HG03565 (cell line): Measurements from ENCODE around the gene CDX2.

Experiments
- ATAC-seq: cut with Tn5 transposase; IDR thresholded peaks from one replicate; pipeline ENCODE4 v1.9.1; 2021; ENCODE audit warnings: mild to moderate bottlenecking, moderate library complexity; ENCODE audit not compliant: unreplicated experiment

Gene CDX2

GRCh38 chr13:27933118-27933517 lies 36.0 kb downstream of the CDX2 start:
- ATAC-seq = no peak

GRCh38 chr13:27929868-27930267 lies 39.2 kb downstream of the CDX2 start:
- ATAC-seq = no peak

DNA sequence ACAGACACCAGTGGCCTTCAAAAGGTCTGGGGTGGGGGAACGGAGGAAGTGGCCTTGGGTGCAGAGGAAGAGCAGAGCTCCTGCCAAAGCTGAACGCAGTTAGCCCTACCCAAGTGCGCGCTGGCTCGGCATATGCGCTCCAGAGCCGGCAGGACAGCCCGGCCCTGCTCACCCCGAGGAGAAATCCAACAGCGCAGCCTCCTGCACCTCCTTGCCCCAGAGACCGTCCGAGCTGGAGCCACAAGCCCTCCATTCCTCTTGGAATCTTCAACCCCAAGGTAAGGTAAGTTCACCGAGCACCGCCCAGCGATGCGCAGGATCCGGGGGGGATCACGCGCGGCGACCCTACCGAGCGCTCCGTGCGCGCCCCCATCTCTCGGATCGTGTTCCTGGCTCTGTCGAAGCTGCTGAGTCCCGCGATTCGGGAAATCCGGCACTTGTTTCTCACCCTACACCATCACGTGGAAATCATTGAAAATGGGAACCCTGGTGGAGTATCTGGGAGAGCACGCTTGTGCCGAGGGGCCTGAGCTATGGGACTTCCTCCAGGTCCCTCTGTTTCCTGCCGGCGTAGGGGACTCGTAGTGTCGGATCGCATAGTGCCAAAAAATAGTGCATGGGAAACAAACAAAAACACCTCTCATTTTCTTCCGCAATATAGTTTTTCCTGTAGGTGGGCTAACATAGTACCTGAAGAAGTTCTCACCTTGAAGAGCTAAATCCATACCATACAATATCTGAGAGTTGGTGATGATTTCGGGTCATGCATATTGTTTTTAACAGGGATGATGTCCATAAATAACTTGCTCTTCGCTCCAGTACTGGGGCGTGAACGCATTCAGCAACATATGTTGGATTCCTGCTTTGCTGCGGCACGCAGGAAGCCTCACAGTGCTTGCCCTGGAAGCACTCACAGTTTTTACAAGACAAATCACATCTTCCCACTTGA lies 40.0 kb downstream of the CDX2 start:
- ATAC-seq = no peak

DNA sequence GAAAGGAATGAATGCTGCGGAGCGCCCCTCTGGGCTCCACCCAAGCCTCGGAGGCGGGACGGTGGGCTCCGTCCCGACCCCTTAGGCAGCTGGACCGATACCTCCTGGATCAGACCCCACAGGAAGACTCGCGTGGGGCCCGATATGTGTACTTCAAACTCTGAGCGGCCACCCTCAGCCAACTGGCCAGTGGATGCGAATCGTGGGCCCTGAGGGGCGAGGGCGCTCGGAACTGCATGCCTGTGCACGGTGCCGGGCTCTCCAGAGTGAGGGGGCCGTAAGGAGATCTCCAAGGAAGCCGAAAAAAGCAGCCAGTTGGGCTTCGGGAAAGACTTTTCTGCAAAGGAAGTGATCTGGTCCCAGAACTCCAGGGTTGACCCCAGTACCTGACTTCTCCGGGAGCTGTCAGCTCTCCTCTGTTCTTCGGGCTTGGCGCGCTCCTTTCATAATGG lies 40.7 kb downstream of the CDX2 start:
- ATAC-seq = no peak

GRCh38 chr13:27927444-27928352 lies 41.4 kb downstream of the CDX2 start:
- ATAC-seq = no peak

GRCh38 chr13:27926644-27927434 lies 42.3 kb downstream of the CDX2 start:
- ATAC-seq = no peak

DNA sequence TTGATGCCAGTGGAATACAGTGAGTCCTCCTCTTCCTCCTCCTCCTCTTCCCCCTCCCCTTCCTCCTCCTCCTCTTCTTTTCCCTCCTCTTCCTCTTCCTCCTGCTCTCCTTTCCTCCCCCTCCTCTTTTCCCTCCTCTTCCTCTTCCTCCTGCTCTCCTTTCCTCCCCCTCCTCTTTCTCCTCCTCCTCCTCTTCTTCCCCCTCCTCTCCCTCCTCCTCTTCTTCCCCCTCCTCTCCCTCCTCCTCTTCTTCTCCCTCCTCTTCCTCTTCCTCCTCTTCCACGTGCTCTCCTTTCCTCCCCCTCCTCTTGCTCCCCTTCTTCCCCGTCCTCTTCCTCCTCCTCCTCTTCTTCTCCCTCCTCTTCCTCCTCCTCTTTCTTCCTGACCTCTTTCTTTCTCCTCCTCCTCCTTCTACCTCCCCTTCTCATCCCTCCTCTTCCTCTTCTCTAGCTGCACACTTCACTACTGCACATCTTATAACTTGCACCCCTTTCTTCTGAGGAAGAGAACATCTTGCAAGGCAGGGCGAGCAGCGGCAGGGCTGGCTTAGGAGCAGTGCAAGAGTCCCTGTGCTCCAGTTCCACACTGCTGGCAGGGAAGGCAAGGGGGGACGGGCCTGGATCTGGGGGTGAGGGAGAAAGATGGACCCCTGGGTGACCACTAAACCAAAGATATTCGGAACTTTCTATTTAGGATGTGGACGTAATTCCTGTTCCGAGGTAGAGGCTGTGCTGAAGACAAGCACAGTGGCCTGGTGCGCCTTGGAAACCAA lies 43.7 kb downstream of the CDX2 start:
- no peak for ATAC-seq

DNA sequence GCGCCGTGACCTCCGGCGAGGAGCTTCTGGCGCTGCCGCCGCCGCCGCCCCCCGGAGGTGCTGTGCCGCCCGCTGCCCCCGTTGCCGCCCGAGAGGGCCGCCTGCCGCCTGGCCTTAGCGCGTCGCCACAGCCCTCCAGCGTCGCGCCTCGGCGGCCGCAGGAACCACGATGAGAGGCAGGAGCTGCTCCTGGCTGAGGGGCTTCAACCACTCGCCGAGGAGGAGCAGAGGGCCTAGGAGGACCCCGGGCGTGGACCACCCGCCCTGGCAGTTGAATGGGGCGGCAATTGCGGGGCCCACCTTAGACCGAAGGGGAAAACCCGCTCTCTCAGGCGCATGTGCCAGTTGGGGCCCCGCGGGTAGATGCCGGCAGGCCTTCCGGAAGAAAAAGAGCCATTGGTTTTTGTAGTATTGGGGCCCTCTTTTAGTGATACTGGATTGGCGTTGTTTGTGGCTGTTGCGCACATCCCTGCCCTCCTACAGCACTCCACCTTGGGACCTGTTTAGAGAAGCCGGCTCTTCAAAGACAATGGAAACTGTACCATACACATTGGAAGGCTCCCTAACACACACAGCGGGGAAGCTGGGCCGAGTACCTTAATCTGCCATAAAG lies 44.5 kb downstream of the CDX2 start:
- no peak for ATAC-seq

- no peak for ATAC-seq
Measured at GRCh38 chr13:27923794-27924528, 45.2 kb downstream of the CDX2 start.

DNA sequence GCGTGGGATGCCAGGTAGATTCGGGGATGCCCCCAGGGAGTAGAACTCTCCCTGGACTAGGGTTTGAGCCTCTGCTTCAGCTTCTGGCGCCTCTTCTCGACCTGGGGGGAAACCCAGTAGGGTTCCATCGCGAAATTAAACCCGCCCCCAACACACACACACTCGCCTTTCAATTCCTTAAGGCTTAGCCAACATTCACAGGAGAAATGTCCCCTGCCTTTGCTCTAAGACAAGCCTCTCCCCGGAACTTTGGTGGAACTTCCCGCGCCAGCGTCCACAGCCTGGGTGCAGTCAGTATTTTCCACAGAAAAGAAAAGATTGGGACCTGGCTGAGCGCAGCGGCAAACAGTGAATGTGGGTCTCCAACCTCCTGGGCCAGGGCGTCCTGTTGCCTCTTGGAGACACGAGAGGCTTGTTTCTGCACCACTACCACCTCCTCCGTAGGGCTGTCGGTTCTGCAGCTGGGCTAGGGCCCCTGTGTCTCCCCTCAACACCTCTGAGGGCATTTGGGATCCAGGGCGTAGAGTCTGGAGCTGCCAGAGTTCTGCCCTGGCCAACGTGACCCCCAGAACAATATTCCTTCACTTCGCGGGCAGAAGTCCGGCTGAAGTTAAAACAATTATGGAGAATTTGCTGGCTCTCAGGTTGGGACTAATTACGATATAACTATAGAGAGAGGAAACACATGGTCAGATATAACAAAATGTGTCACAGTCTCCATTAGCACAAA lies 46.1 kb downstream of the CDX2 start:
- no peak for ATAC-seq

DNA sequence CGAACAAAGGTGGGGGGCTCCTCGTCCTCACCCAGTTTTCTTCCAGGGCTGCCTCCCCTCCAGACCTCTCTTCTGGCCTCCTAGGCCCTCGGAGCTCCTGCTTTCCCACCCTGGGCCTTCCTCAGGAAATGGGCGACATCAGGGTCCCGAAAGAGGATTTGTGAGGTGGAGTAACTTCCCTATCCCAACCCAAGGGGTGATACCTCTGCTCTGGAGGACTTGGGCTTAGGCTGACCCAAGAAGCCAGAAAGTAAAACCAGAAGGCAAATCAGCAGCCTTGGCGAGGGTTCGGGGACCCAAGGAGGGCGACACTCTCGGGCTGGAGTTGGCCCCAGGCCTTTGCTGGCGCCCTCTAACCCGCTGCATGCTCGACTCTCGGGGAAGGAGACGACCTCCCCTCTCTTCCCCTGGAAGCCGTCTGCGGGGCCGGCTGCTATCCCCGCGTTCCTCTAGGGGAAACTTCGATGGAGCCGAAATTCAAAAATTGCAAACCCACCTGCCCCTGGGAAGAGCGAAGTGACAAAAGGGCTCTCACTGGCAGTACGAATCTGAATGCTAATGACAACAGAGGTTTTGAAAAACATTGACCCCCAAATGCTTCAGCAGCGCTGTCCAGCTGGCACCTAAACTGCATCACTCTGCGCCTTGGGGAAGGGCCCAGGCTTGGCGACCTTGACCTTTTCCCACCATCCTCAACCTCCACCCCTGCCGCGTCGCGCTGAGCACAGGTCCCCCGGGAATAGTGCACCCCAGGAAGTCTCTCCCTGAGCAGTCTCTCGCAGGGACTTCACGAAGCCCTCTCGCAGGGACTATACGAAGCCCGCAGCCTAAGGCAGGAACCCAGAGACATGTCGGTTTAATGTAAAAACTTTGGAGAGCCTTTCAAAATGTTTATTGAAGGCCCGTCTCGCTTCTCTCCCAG lies 46.9 kb downstream of the CDX2 start:
- ATAC-seq = no peak

DNA sequence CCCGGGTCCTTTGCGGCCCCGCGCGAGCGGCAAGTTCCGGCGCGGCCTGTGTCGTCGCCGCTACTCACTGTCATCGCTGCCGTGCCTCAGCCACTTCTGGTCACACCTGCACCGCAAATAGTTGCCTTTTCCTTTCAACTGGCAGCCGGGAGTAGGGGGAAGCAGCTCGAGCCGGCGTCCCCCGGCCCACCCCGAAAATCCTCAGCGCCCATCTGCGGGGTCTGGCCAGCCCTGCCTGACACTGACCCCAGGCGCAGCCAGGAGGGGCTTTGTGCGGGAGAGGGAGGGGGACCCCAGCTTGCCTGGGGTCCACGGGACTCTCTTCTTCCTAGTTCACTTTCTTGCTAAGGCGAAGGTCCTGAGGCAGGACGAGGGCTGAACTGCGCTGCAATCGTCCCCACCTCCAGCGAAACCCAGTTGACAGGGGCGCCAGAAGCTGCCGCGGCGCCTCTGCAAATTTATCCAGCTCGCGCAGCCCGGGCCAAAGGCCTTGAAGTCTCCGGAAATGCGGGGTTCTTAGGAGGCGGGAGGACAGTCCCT lies 47.6 kb downstream of the CDX2 start:
- ATAC-seq = no peak

- ATAC-seq = no peak
Measured at GRCh38 chr13:27920677-27921420, 48.3 kb downstream of the CDX2 start.

GRCh38 chr13:27919934-27920676 lies 49.0 kb downstream of the CDX2 start, which contains the start of gene PDX1:
PDX1 (plus strand) TSS chr13:27920000; CDS start chr13:27920139, 139 bp downstream.
- ATAC-seq = no peak

DNA sequence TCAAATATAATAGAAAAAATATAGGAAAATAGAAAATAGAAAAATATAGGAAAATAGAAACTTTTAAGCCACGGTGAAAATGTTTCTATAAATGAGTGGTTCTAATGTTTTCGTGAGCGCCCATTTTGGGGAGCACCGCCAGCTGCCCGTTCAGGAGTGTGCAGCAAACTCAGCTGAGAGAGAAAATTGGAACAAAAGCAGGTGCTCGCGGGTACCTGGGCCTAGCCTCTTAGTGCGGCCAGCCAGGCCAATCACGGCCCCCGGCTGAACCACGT lies 49.5 kb downstream of the CDX2 start:
- ATAC-seq = no peak
